GM12891 (cell line): ENCODE data around the gene EIF3K.

Experiments
- POLR2A ChIP-seq: IDR thresholded peaks from 2 replicates; pipeline ENCODE4 v1.6.1; 2011; ENCODE audit warnings: low read depth, low read length, control low read depth
- POLR2AphosphoS5 ChIP-seq: IDR thresholded peaks from 2 replicates; pipeline ENCODE4 v1.6.1; 2011; ENCODE audit warnings: low read depth, low read length, control low read depth
- POU2F2 ChIP-seq: IDR thresholded peaks from 2 replicates; pipeline ENCODE4 v1.6.1; 2011; ENCODE audit warnings: low read depth, mild to moderate bottlenecking, control low read depth, low read length, moderate library complexity
- SPI1 ChIP-seq: IDR thresholded peaks from 2 replicates; pipeline ENCODE4 v1.6.1; 2011; ENCODE audit warnings: low read depth, low read length, control low read depth
- TAF1 ChIP-seq: IDR thresholded peaks from 2 replicates; pipeline ENCODE4 v1.6.1; 2011; ENCODE audit warnings: low read depth, low read length, control low read depth

DNA sequence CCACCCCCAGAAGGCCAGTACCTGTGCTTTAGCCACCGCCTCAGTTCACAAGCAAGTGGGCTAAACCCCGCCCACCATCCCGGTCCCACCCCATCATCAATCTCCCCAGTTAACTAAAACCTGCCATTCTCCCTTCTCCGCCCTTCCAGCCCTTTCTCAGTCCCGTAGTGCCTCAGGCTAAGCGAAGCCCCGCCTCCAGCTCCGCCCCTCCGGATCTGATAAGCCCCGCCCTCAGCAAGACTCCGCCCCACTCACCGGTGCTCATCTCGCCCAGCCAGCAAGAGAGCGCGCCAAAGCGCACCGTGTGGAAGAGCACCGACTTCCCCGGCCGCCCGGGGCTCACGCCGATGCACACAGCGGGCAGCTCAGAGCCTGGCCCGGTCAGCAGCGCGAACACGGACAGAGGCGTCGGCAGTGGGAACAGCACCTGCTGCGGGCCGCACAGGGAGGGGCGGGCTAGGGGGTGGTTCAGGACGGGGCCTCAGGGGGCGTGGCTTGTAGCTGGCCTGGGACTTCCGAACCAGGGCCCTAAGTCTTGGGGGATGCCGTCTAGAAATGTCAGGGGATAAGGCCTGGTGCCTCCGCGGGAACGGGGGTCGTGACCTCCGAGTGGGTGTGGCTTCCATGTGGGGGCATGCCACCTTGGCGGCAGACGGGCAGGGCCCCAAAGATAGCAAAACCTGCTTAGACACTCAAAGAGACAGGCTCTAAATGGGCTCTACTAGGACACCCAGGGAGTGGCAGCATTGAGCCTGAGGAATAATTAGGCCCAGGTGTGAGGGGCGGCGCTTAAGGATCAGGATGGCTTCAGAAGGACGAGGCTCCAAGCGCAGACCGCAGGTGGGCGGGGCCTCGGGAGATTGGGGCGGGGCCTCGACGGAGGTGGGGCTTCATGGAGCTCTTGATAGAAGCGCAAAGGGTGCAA lies 22.7 kb upstream of the EIF3K start:
- TF ChIP-seq POLR2A (no peak), POLR2AphosphoS5 (no peak), TAF1 (no peak), POU2F2 (no peak), SPI1 (no peak)
